ENCODE results near the gene PKP1. TPM values are rescaled to one million over a fixed set of nuclear protein-coding genes. Genes with fewer than 3 reads are reported as not detected.
"Not testable (repeated sequence)": the region's sequence is repeated elsewhere in the genome, so short reads cannot be mapped to it uniquely, and the experiment has no call there.

PKP1 gene
- total and polyA plus RNA-seq, 5 donors from 2014 or later = not detected

- peaks cover 0 to 4% (median 1%) of the 10 kb centered on the region in 4 donors for H3K4me1 Mint-ChIP-seq
- H3K4me3 Mint-ChIP-seq = no peak overlapping the region
- peaks cover 0 to under 1% (median 0%) of the 10 kb centered on the region in 7 donors for H3K9me3 Mint-ChIP-seq
- DNase-seq = no peak
- H3K27ac Mint-ChIP-seq = no peak overlapping the region
- H3K27me3 ChIP-seq (ENCODE audit: control insufficient read depth, insufficient read depth, low read length) = no peaks in the 10 kb centered on the region
- H3K36me3 Mint-ChIP-seq = peaks cover 5% of the 10 kb centered on the region
- ATAC-seq (ENCODE audit: low read depth in 2 of 2) = no peak
- H3K27me3 Mint-ChIP-seq = peaks cover 13% of the 10 kb centered on the region
- no peaks in the 10 kb centered on the region for H3K36me3 ChIP-seq (ENCODE audit: control insufficient read depth, insufficient read depth, low read length)
- no peak overlapping the region for H3K4me3 ChIP-seq (ENCODE audit: low read depth, low read length)
- no peaks in the 10 kb centered on the region for H3K9me3 ChIP-seq (ENCODE audit: control insufficient read depth in 2 of 2, low read length in 2 of 2)
- no peak overlapping the region for H3K27ac ChIP-seq (ENCODE audit: insufficient read depth, low read length, poor library complexity, severe bottlenecking)
- H3K4me1 ChIP-seq (ENCODE audit: control insufficient read depth, insufficient read depth, low read length, poor library complexity, severe bottlenecking) = no peaks in the 10 kb centered on the region
Observed at GRCh38 chr1:201255479-201256362, 27.6 kb upstream of the PKP1 start.

GRCh38 chr1:201258132-201258531 is 25.2 kb upstream of the PKP1 start:
- not testable (repeated sequence) for H3K4me1 Mint-ChIP-seq; H3K9me3 ChIP-seq (ENCODE audit: control insufficient read depth in 2 of 2, low read length in 2 of 2); H3K36me3 ChIP-seq (ENCODE audit: control insufficient read depth, insufficient read depth, low read length); H3K4me1 ChIP-seq (ENCODE audit: control insufficient read depth, insufficient read depth, low read length, poor library complexity, severe bottlenecking); H3K4me3 ChIP-seq (ENCODE audit: low read depth, low read length); DNase-seq; H3K9me3 Mint-ChIP-seq; H3K27me3 Mint-ChIP-seq; H3K27ac ChIP-seq (ENCODE audit: insufficient read depth, low read length, poor library complexity, severe bottlenecking); H3K27ac Mint-ChIP-seq; H3K36me3 Mint-ChIP-seq; H3K27me3 ChIP-seq (ENCODE audit: control insufficient read depth, insufficient read depth, low read length); ATAC-seq (ENCODE audit: low read depth in 2 of 2); H3K4me3 Mint-ChIP-seq

- no peaks in the 10 kb centered on the region for H3K27me3 ChIP-seq (ENCODE audit: control insufficient read depth, insufficient read depth, low read length)
- no peak overlapping the region for H3K4me3 ChIP-seq (ENCODE audit: low read depth, low read length)
- no peaks in the 10 kb centered on the region for H3K9me3 ChIP-seq (ENCODE audit: control insufficient read depth in 2 of 2, low read length in 2 of 2)
- H3K27ac ChIP-seq (ENCODE audit: insufficient read depth, low read length, poor library complexity, severe bottlenecking) = no peak overlapping the region
- ATAC-seq (ENCODE audit: low read depth in 2 of 2) (no peak), DNase-seq (no peak)
- peaks cover 8% of the 10 kb centered on the region for H3K27me3 Mint-ChIP-seq
- no peak overlapping the region for H3K4me3 Mint-ChIP-seq
- no peaks in the 10 kb centered on the region for H3K4me1 ChIP-seq (ENCODE audit: control insufficient read depth, insufficient read depth, low read length, poor library complexity, severe bottlenecking)
- H3K9me3 Mint-ChIP-seq = peaks cover 0 to 3% (median 0%) of the 10 kb centered on the region in 7 donors
- H3K36me3 Mint-ChIP-seq = no peaks in the 10 kb centered on the region
- no peak overlapping the region for H3K27ac Mint-ChIP-seq
- H3K4me1 Mint-ChIP-seq = peaks cover 0 to 4% (median 1%) of the 10 kb centered on the region in 4 donors
- no peaks in the 10 kb centered on the region for H3K36me3 ChIP-seq (ENCODE audit: control insufficient read depth, insufficient read depth, low read length)
Observed at GRCh38 chr1:201258763-201259230, 24.5 kb upstream of the PKP1 start.

GRCh38 chr1:201259476-201260235 is 23.6 kb upstream of the PKP1 start:
- H3K27me3 ChIP-seq (ENCODE audit: control insufficient read depth, insufficient read depth, low read length) = no peaks in the 10 kb centered on the region
- no peak for DNase-seq
- Mint-ChIP-seq H3K4me1 (peaks cover 0 to 4% (median 1%) of the 10 kb centered on the region in 4 donors), H3K27ac (no peak overlapping the region), H3K9me3 (peaks cover 0 to 3% (median 0%) of the 10 kb centered on the region in 7 donors), H3K4me3 (no peak overlapping the region), H3K27me3 (peaks cover 4% of the 10 kb centered on the region), H3K36me3 (no peaks in the 10 kb centered on the region)
- no peaks in the 10 kb centered on the region for H3K9me3 ChIP-seq (ENCODE audit: control insufficient read depth in 2 of 2, low read length in 2 of 2)
- H3K36me3 ChIP-seq (ENCODE audit: control insufficient read depth, insufficient read depth, low read length) = no peaks in the 10 kb centered on the region
- no peak overlapping the region for H3K4me3 ChIP-seq (ENCODE audit: low read depth, low read length)
- H3K4me1 ChIP-seq (ENCODE audit: control insufficient read depth, insufficient read depth, low read length, poor library complexity, severe bottlenecking) = no peaks in the 10 kb centered on the region
- no peak for ATAC-seq (ENCODE audit: low read depth in 2 of 2)
- H3K27ac ChIP-seq (ENCODE audit: insufficient read depth, low read length, poor library complexity, severe bottlenecking) = no peak overlapping the region

GRCh38 chr1:201260236-201260590 is 23.1 kb upstream of the PKP1 start:
- DNase-seq = no peak
- Mint-ChIP-seq H3K27ac (no peak overlapping the region), H3K36me3 (no peaks in the 10 kb centered on the region), H3K4me3 (no peak overlapping the region), H3K27me3 (peaks cover 4% of the 10 kb centered on the region), H3K4me1 (peaks cover 0 to 4% (median 1%) of the 10 kb centered on the region in 4 donors), H3K9me3 (peaks cover 0 to 3% (median 0%) of the 10 kb centered on the region in 7 donors)
- Histone ChIP-seq H3K27me3 (ENCODE audit: control insufficient read depth, insufficient read depth, low read length) (no peaks in the 10 kb centered on the region), H3K36me3 (ENCODE audit: control insufficient read depth, insufficient read depth, low read length) (no peaks in the 10 kb centered on the region), H3K4me3 (ENCODE audit: low read depth, low read length) (no peak overlapping the region), H3K27ac (ENCODE audit: insufficient read depth, low read length, poor library complexity, severe bottlenecking) (no peak overlapping the region), H3K4me1 (ENCODE audit: control insufficient read depth, insufficient read depth, low read length, poor library complexity, severe bottlenecking) (no peaks in the 10 kb centered on the region), H3K9me3 (ENCODE audit: control insufficient read depth in 2 of 2, low read length in 2 of 2) (no peaks in the 10 kb centered on the region)
- no peak for ATAC-seq (ENCODE audit: low read depth in 2 of 2)

- no peak overlapping the region for H3K4me3 Mint-ChIP-seq
- H3K4me1 Mint-ChIP-seq = peaks cover 0 to 4% (median 1%) of the 10 kb centered on the region in 4 donors
- Histone ChIP-seq H3K27me3 (ENCODE audit: control insufficient read depth, insufficient read depth, low read length) (no peaks in the 10 kb centered on the region), H3K4me1 (ENCODE audit: control insufficient read depth, insufficient read depth, low read length, poor library complexity, severe bottlenecking) (no peaks in the 10 kb centered on the region), H3K36me3 (ENCODE audit: control insufficient read depth, insufficient read depth, low read length) (no peaks in the 10 kb centered on the region), H3K4me3 (ENCODE audit: low read depth, low read length) (no peak overlapping the region), H3K27ac (ENCODE audit: insufficient read depth, low read length, poor library complexity, severe bottlenecking) (no peak overlapping the region), H3K9me3 (ENCODE audit: control insufficient read depth in 2 of 2, low read length in 2 of 2) (no peaks in the 10 kb centered on the region)
- peak overlapping the region in 1 of 3 donors; percentile 20 for H3K27ac Mint-ChIP-seq
- DNase-seq (no peak), ATAC-seq (ENCODE audit: low read depth in 2 of 2) (no peak)
- no peaks in the 10 kb centered on the region for H3K36me3 Mint-ChIP-seq
- H3K9me3 Mint-ChIP-seq = peaks cover 0 to 3% (median 0%) of the 10 kb centered on the region in 7 donors
- H3K27me3 Mint-ChIP-seq = peaks cover 9% of the 10 kb centered on the region
Observed at GRCh38 chr1:201260648-201261311, 22.5 kb upstream of the PKP1 start.

GRCh38 chr1:201261771-201262547 is 21.3 kb upstream of the PKP1 start:
- Histone ChIP-seq H3K9me3 (ENCODE audit: control insufficient read depth in 2 of 2, low read length in 2 of 2) (no peaks in the 10 kb centered on the region), H3K27ac (ENCODE audit: insufficient read depth, low read length, poor library complexity, severe bottlenecking) (no peak overlapping the region), H3K36me3 (ENCODE audit: control insufficient read depth, insufficient read depth, low read length) (no peaks in the 10 kb centered on the region), H3K27me3 (ENCODE audit: control insufficient read depth, insufficient read depth, low read length) (peaks cover 2% of the 10 kb centered on the region), H3K4me1 (ENCODE audit: control insufficient read depth, insufficient read depth, low read length, poor library complexity, severe bottlenecking) (no peaks in the 10 kb centered on the region), H3K4me3 (ENCODE audit: low read depth, low read length) (no peak overlapping the region)
- Mint-ChIP-seq H3K4me1 (peaks cover 0 to 4% (median 1%) of the 10 kb centered on the region in 4 donors), H3K36me3 (no peaks in the 10 kb centered on the region), H3K9me3 (peaks cover 0 to 3% (median 0%) of the 10 kb centered on the region in 7 donors), H3K27ac (no peak overlapping the region), H3K4me3 (no peak overlapping the region), H3K27me3 (peaks cover 20% of the 10 kb centered on the region)
- ATAC-seq (ENCODE audit: low read depth in 2 of 2) (no peak), DNase-seq (no peak)

Measured in CD4-positive, CD25-positive, alpha-beta regulatory T cell (primary cell).